HG02642 (cell line): ENCODE data around the gene OR51G2.

Experiments
- ATAC-seq: cut with Tn5 transposase; IDR thresholded peaks from one replicate; pipeline ENCODE4 v1.9.1; 2021; ENCODE audit warnings: mild to moderate bottlenecking; ENCODE audit not compliant: unreplicated experiment, poor library complexity

OR51G2 gene

GRCh38 chr11:4881188-4881587 lies 38.0 kb downstream of the OR51G2 start:
- ATAC-seq = no peak

DNA sequence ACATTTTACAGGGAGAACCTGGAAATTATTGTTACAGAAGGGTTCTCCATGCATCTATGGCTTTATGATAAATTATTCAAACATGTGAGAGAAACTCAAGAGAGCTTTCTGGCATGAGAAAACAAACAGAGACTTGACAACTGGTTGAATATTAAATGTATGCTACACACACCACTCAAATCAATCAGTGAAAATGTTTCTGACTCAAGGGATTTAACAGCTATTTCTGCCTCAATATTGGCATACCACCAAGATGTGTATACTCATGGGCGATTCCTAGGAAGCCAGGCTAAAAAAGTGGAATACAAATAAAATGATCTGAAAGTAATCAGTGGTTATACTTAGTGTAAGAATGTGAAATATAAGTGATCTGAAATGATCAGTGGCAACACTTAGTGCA lies 53.3 kb downstream of the OR51G2 start:
- ATAC-seq = no peak

DNA sequence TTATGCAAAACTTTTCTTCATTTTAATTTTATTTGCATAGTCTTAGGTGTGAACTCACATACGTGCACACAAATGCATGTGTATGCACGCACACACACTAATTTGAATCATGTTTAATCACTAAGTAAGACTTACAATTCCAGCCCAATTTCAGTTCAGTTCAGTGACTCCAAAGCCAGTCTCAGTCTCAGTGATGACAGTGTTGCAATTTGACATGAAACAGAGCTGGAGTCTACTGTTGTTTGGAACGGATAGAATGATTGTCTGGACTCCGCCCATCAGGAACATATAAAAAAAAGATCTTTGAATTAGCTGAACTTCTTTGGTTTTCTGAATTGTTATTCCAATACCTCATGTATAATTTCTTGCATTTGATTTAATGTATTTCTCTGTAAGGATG lies 55.3 kb downstream of the OR51G2 start:
- ATAC-seq = no peak
